Transverse colon (tissue), 4 donors: ENCODE results near the gene DPY19L1. TPM values are rescaled to one million over a fixed set of nuclear protein-coding genes. Genes with fewer than 3 reads are reported as not detected.
"Not testable (repeated sequence)": the region's sequence is repeated elsewhere in the genome, so short reads cannot be mapped to it uniquely, and the experiment has no call there.

ENCODE experiments used
- DNase-seq: peaks from one replicate; pipeline ENCODE4 v3.0.0-alpha.2; 2019
- H3K27ac ChIP-seq, 4 donors: fragments of 200-600 bp; sonication (generic); 2 replicates each; pipeline ENCODE4 v1.5.1; 2016 to 2018; ENCODE audit warnings: inconsistent platforms in 4 of 4
- H3K27me3 ChIP-seq: fragments of 200-600 bp; sonication (generic); 2 replicates; pipeline ENCODE4 v1.5.1; 2017; ENCODE audit warnings: inconsistent platforms
- H3K36me3 ChIP-seq, 4 donors: fragments of 200-600 bp; sonication (generic); 2 replicates each; pipeline ENCODE4 v1.5.1; 2017 to 2019; ENCODE audit warnings: inconsistent platforms in 4 of 4
- H3K4me1 ChIP-seq, 4 donors: fragments of 200-600 bp; sonication (generic); 2 replicates each; pipeline ENCODE4 v1.5.1; 2017 to 2020; ENCODE audit warnings: inconsistent platforms in 4 of 4
- H3K4me3 ChIP-seq, 4 donors: fragments of 200-600 bp; sonication (generic); 1 replicate in 1 of 4; 2 replicates in 3 of 4; pipeline versions ENCODE4 v1.5.1 to v1.6.1; 2017 to 2019; ENCODE audit warnings: inconsistent platforms in 4 of 4
- H3K9me3 ChIP-seq, 2 donors: fragments of 200-600 bp; sonication (generic); 2 replicates each; pipeline ENCODE4 v1.5.1; 2017 to 2019; ENCODE audit warnings: inconsistent platforms in 2 of 2
- EP300 ChIP-seq: sonication (generic); formaldehyde crosslinking; IDR thresholded peaks from one replicate; pipeline ENCODE4 v1.6.1; 2017; ENCODE audit warnings: antibody characterized with exemption, low read depth
- POLR2A ChIP-seq: fragments of 450-650 bp; IDR thresholded peaks from one replicate; pipeline ENCODE4 v1.6.1; 2016; ENCODE audit warnings: antibody characterized with exemption, mild to moderate bottlenecking, moderate library complexity
- POLR2AphosphoS5 ChIP-seq, 3 donors: sonication (generic); formaldehyde crosslinking; IDR thresholded peaks; one replicate each; pipeline ENCODE4 v1.6.1; 2016; ENCODE audit warnings: antibody characterized with exemption in 3 of 3
- WGBS, 2 donors: methylation state at CpG; one replicate each; pipeline ENCODE4 v1.1.5; 2018; ENCODE audit warnings: low coverage in 1 of 2; 5-methylcytosine and 5-hydroxymethylcytosine counted together
- in situ Hi-C, 4 donors: fragments of 200-750 bp; cut with MboI; loops; one replicate each; pipeline versions ENCODE4 v1.15.0 to v1.15.1; 2017; ENCODE audit warnings: low sequenced_read_pairs in 3 of 4, low pct_ligation_motif_present in 1 of 4, low pct_unique_long_range_greater_than_20kb in 1 of 4
- intact Hi-C: fragments of 100-400 bp; cut with DNase I; formaldehyde crosslinking; loops from one replicate; pipeline ENCODE4 v1.15.1; 2023; ENCODE audit warnings: low total_unique reads
- total RNA-seq, 4 donors: library from RNA; depleted of rRNA; stranded (reverse); fragments of >200 nt; gene quantifications; one replicate each; pipeline ENCODE4 v1.1.0, GENCODE V29; 2016
- TF ChIP-seq, protein P1 (sequence below), 5 experiments: fragments of 200-600 bp in 3 of 5; fragments of 450-650 bp in 2 of 5; sonication (generic) in 3 of 5; IDR thresholded peaks; 1 replicate in 2 of 5; 2 replicates in 3 of 5; pipeline ENCODE4 v1.5.1; 2016 to 2017; ENCODE audit warnings: antibody characterized with exemption in 5 of 5, inconsistent platforms in 3 of 5, mild to moderate bottlenecking in 2 of 5, moderate library complexity in 1 of 5

Gene DPY19L1
- total RNA-seq, 4 donors from 2014 or later = 1.6 to 14.7 (median 12.0) TPM

DNA sequence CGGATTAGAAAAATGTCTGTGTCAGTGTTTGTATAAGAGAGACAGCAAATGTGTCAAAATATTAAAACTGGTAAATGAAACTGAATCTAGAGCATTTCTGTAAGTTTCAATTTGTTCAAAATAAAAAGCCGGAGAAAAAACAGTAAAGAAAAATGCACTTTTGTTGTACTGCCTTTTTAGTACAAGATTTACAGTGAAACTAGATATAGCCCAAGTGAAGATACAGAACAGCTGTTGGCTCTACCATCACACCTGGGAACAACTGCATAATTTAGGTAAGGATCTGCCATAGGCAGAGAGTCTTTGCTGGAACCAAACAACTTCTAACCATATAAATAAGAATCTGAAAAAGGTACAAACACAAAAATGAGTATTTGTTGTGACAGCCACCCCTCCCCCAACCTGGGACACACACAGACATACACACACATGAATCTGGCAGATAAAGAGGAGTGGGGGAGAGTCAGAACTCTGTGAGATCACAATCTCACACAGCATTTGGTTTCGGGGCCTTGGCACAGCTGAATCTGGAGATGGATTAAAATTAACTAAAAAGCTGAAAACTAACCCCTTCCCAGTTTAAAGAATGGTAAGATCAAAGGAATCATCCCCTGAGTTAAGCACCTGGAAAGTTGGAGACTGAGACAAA lies 54.8 kb downstream of the DPY19L1 start:
- H3K36me3 ChIP-seq = no peaks in the 10 kb centered on the region
- intact Hi-C loops = no loop called here
- TF ChIP-seq POLR2AphosphoS5 (IDR thresholded peaks at IDR 0.05) (no peak), POLR2A (no peak), EP300 (no peak)
- TF ChIP-seq, protein P1, sequence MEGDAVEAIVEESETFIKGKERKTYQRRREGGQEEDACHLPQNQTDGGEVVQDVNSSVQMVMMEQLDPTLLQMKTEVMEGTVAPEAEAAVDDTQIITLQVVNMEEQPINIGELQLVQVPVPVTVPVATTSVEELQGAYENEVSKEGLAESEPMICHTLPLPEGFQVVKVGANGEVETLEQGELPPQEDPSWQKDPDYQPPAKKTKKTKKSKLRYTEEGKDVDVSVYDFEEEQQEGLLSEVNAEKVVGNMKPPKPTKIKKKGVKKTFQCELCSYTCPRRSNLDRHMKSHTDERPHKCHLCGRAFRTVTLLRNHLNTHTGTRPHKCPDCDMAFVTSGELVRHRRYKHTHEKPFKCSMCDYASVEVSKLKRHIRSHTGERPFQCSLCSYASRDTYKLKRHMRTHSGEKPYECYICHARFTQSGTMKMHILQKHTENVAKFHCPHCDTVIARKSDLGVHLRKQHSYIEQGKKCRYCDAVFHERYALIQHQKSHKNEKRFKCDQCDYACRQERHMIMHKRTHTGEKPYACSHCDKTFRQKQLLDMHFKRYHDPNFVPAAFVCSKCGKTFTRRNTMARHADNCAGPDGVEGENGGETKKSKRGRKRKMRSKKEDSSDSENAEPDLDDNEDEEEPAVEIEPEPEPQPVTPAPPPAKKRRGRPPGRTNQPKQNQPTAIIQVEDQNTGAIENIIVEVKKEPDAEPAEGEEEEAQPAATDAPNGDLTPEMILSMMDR (IDR thresholded peaks at IDR 0.05) = no peak
- no peaks in the 10 kb centered on the region for H3K4me1 ChIP-seq
- H3K27me3 ChIP-seq = no peaks in the 10 kb centered on the region
- WGBS, 2 donors = 81 to 88% methylated on average over 3 of the region's 3 CpGs
- DNase-seq = no peak
- no peak overlapping the region for H3K4me3 ChIP-seq
- no peaks in the 10 kb centered on the region for H3K9me3 ChIP-seq
- in situ Hi-C loops = no loop called here
- no peak overlapping the region for H3K27ac ChIP-seq

DNA sequence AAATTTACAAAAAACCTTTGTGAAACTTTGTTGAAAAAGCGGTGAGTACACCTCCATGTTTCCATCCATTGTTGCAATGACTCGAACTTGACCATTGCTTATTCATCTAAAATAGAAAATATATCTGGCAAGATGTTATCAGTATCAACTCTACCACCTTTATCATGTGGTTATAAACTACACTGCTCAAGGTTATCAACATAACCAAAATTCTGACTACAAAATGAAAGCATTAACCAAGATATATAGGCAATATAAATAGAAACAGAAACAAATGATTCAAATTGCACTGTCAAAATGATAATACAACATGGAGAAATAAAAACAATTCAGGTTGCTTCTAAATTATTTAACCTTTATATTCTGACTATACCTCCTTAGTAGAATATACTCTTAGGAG lies 58.2 kb downstream of the DPY19L1 start:
- H3K4me1 ChIP-seq, DNase-seq, H3K27ac ChIP-seq, H3K9me3 ChIP-seq, H3K4me3 ChIP-seq, in situ Hi-C loops, intact Hi-C loops, H3K27me3 ChIP-seq, H3K36me3 ChIP-seq: not testable (repeated sequence)
- 82 to 94% methylated on average over 2 of the region's 2 CpGs for WGBS, 2 donors

DNA sequence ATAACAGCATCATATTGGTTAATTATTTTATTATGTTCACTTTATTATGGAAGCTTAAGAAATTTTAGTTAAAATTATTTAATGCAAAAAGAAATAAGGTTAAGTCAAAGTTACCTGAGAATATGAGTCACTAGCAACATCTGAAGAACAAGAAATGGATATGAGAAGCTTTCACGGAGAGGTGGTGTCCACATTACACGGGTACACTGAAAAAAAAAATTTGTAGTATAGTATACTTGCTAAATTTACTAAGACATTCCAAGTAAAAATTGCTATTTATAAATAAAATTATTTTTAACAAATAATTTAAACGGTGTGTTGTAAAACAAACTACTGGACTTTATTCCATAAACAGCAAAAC lies 63.9 kb downstream of the DPY19L1 start:
- intact Hi-C loops = no loop called here
- no peaks in the 10 kb centered on the region for H3K9me3 ChIP-seq
- DNase-seq = no peak
- no peaks in the 10 kb centered on the region for H3K4me1 ChIP-seq
- in situ Hi-C loops = no loop called here
- 94 to 95% methylated on average over 3 of the region's 3 CpGs for WGBS, 2 donors
- H3K27me3 ChIP-seq = no peaks in the 10 kb centered on the region
- no peak overlapping the region for H3K27ac ChIP-seq
- H3K4me3 ChIP-seq = no peak overlapping the region
- H3K36me3 ChIP-seq = peaks cover 0 to 7% (median 0%) of the 10 kb centered on the region in 4 donors
- TF ChIP-seq, protein P1 (IDR thresholded peaks at IDR 0.05) = no peak
- no peak for TF ChIP-seq POLR2AphosphoS5 (IDR thresholded peaks at IDR 0.05)
- TF ChIP-seq EP300 = no peak
- no peak for TF ChIP-seq POLR2A

DNA sequence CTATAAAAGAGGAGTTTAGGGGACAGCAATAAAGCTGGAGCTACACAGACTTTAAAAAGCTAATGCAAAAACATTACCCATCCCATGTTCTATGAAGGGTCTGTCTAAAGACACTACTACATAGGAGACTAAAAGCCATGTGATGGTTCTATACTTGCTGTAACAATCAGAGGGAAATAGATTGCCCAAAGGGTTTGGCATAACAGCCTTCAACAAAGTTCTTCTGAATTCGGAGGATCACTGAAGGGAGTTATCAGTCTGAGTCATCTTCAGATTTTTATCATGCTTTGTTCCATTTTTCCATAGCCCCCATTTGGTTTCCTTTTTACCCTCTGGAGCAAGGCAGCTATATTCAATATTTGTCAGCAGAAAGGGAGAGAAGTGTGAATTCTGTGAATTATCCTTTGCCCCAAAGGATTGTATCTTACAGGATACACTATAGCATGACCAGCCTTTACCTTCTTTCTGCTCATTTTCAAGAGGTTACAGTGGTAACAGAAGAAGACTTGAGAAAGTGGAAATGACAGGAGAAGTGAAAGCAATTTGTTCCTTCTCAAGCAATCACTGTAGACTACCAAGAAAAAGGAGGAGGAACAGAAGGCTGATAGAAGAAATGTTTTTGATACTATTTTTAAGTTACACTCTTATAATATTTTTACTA lies 64.4 kb downstream of the DPY19L1 start:
- DNase-seq, intact Hi-C loops, H3K4me3 ChIP-seq, in situ Hi-C loops, H3K36me3 ChIP-seq, H3K4me1 ChIP-seq, H3K27ac ChIP-seq, H3K9me3 ChIP-seq, H3K27me3 ChIP-seq: not testable (repeated sequence)
- 81 to 100% methylated on average over 1 of the region's 1 CpG for WGBS, 2 donors

DNA sequence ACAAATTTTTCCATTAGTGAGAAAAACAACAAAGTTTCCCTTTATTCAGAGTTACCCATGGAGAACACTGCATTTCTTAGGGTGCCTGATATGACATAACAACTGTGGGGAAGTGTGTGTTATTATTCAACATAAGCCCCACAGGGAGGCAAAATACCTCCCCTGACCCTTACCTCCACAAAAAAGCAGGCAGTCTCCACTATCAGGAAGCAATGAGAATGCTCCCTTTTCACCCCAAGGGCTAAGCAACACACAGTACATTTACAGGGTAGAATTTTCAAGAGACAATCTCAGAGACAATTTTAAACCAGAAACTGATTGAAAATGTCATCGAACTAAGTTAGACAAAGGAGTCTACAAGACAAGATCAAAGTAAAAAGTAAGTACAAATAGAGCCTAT lies 69.5 kb downstream of the DPY19L1 start:
- H3K4me3 ChIP-seq, in situ Hi-C loops, H3K4me1 ChIP-seq, intact Hi-C loops, H3K36me3 ChIP-seq, DNase-seq, H3K9me3 ChIP-seq, H3K27me3 ChIP-seq, H3K27ac ChIP-seq: not testable (repeated sequence)
- no CpG with 5 or more reads among the region's 1 CpG for WGBS, 2 donors

DNA sequence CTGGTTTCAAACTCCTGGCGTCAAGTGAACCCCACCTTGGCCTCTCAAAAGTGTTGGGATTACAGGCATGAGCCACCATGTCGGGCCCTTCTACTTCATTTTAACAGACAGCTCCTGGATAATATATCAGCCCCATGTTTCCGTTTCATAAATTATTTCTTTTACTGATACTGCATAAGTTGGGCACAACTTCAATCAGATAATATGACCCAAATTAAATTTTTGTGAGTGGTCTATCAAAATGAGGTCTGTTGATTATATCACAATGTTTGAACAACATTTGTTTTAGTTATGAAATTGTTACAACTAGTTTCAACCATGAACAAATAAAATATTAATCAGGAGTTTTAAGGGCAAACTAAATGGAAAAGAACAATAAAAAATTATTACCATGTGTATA lies 70.8 kb downstream of the DPY19L1 start:
- H3K27me3 ChIP-seq, intact Hi-C loops, H3K9me3 ChIP-seq, H3K4me1 ChIP-seq, H3K4me3 ChIP-seq, H3K27ac ChIP-seq, H3K36me3 ChIP-seq, DNase-seq, in situ Hi-C loops: not testable (repeated sequence)
- 92 to 98% methylated on average over 3 of the region's 3 CpGs for WGBS, 2 donors
